ENCODE measurements around the gene WDPCP.
"Not testable (repeated sequence)": the region's sequence is repeated elsewhere in the genome, so short reads cannot be mapped to it uniquely, and the experiment has no call there.

WDPCP gene

GRCh38 chr2:63484901-63485300, 103.4 kb downstream of the WDPCP start:
- no peak for DNase-seq (ENCODE audit: low read depth, low spot score)
- H3K27ac ChIP-seq = no peak overlapping the region

GRCh38 chr2:63484481-63484880, 103.8 kb downstream of the WDPCP start:
- no peak for DNase-seq (ENCODE audit: low read depth, low spot score)
- no peak overlapping the region for H3K27ac ChIP-seq

GRCh38 chr2:63477686-63478085, 110.6 kb downstream of the WDPCP start:
- no peak for DNase-seq (ENCODE audit: low read depth, low spot score)
- H3K27ac ChIP-seq = no peak overlapping the region

- not testable (repeated sequence) for DNase-seq (ENCODE audit: low read depth, low spot score); H3K27ac ChIP-seq
These were observed 119.0 kb downstream of the WDPCP start for GRCh38 chr2:63469313-63469712.

- no peak for DNase-seq (ENCODE audit: low read depth, low spot score)
- no peak overlapping the region for H3K27ac ChIP-seq
These were observed 122.6 kb downstream of the WDPCP start for GRCh38 chr2:63465633-63466032.

- H3K27ac ChIP-seq = no peak overlapping the region
- no peak for DNase-seq (ENCODE audit: low read depth, low spot score)
These were observed 125.1 kb downstream of the WDPCP start for GRCh38 chr2:63463142-63463541.

GRCh38 chr2:63446658-63447057, 141.6 kb downstream of the WDPCP start:
- no peak for DNase-seq (ENCODE audit: low read depth, low spot score)
- no peak overlapping the region for H3K27ac ChIP-seq

GRCh38 chr2:63444565-63445288, 143.6 kb downstream of the WDPCP start:
- H3K27ac ChIP-seq = no peak overlapping the region
- no peak for DNase-seq (ENCODE audit: low read depth, low spot score)

- DNase-seq (ENCODE audit: low read depth, low spot score) = no peak
- no peak overlapping the region for H3K27ac ChIP-seq
These were observed 147.7 kb downstream of the WDPCP start for GRCh38 chr2:63440612-63441011.

GRCh38 chr2:63438181-63438580, 150.1 kb downstream of the WDPCP start:
- no peak for DNase-seq (ENCODE audit: low read depth, low spot score)

GRCh38 chr2:63436488-63436887, 151.8 kb downstream of the WDPCP start:
- H3K27ac ChIP-seq = no peak overlapping the region
- no peak for DNase-seq (ENCODE audit: low read depth, low spot score)

More at GRCh38 chr2:63438181-63438580, 150.1 kb downstream of the WDPCP start:
- no peak overlapping the region for H3K27ac ChIP-seq

- H3K27ac ChIP-seq = no peak overlapping the region
- DNase-seq (ENCODE audit: low read depth, low spot score) = no peak
These were observed 153.2 kb downstream of the WDPCP start for GRCh38 chr2:63435070-63435469.

GRCh38 chr2:63434024-63435001, 154.0 kb downstream of the WDPCP start:
- no peak for DNase-seq (ENCODE audit: low read depth, low spot score)
- no peak overlapping the region for H3K27ac ChIP-seq

GRCh38 chr2:63432373-63432772, 155.9 kb downstream of the WDPCP start:
- DNase-seq (ENCODE audit: low read depth, low spot score) = no peak
- no peak overlapping the region for H3K27ac ChIP-seq

GRCh38 chr2:63425606-63426005, 162.7 kb downstream of the WDPCP start:
- no peak overlapping the region for H3K27ac ChIP-seq
- no peak for DNase-seq (ENCODE audit: low read depth, low spot score)

- DNase-seq (ENCODE audit: low read depth, low spot score) = no peak
- no peak overlapping the region for H3K27ac ChIP-seq
These were observed 163.2 kb downstream of the WDPCP start for GRCh38 chr2:63425079-63425416.

- H3K27ac ChIP-seq = no peak overlapping the region
- DNase-seq (ENCODE audit: low read depth, low spot score) = no peak
These were observed 163.8 kb downstream of the WDPCP start for GRCh38 chr2:63424329-63425078.

- no peak overlapping the region for H3K27ac ChIP-seq
- DNase-seq (ENCODE audit: low read depth, low spot score) = no peak
These were observed 165.7 kb downstream of the WDPCP start for GRCh38 chr2:63422556-63422955.

- H3K27ac ChIP-seq = no peak overlapping the region
- DNase-seq (ENCODE audit: low read depth, low spot score) = no peak
These were observed 179.7 kb downstream of the WDPCP start for GRCh38 chr2:63408530-63408929.

- no peak for DNase-seq (ENCODE audit: low read depth, low spot score)
- H3K27ac ChIP-seq = no peak overlapping the region
These were observed 181.6 kb downstream of the WDPCP start for GRCh38 chr2:63406641-63407040.

- no peak overlapping the region for H3K27ac ChIP-seq
- DNase-seq (ENCODE audit: low read depth, low spot score) = no peak
These were observed 184.5 kb downstream of the WDPCP start for GRCh38 chr2:63403820-63404219.
